Smooth muscle cell (in vitro differentiated cells): ENCODE data around the gene CCNE1. TPM values are rescaled to one million over a fixed set of nuclear protein-coding genes. Genes with fewer than 3 reads are reported as not detected.

ENCODE experiments used
- DNase-seq: peaks from one replicate; lab custom pipeline; 2025; ENCODE audit not compliant: unreplicated experiment; lab: John Stamatoyannopoulos, UW
- H2AFZ ChIP-seq: fragments of 200-600 bp; sonication (generic); 2 replicates; pipeline ENCODE4 v1.6.0; 2016; ENCODE audit warnings: antibody characterized with exemption, low read depth, mild to moderate bottlenecking
- H3F3A ChIP-seq: fragments of 200-600 bp; sonication (generic); 2 replicates; pipeline ENCODE4 v1.6.0; 2017; ENCODE audit warnings: antibody characterized with exemption, low read depth
- H3K27ac ChIP-seq: fragments of 200-600 bp; sonication (generic); 2 replicates; pipeline ENCODE4 v1.5.1; 2016; ENCODE audit warnings: low read depth, mild to moderate bottlenecking
- H3K27me3 ChIP-seq: fragments of 200-600 bp; sonication (generic); 2 replicates; pipeline ENCODE4 v1.6.1; 2016; ENCODE audit warnings: low read depth, mild to moderate bottlenecking
- H3K36me3 ChIP-seq: fragments of 200-600 bp; sonication (generic); 2 replicates; pipeline ENCODE4 v1.5.1; 2016; ENCODE audit warnings: low read depth
- H3K4me1 ChIP-seq: fragments of 200-600 bp; sonication (generic); 2 replicates; pipeline ENCODE4 v1.5.1; 2016; ENCODE audit warnings: low read depth
- H3K4me2 ChIP-seq: fragments of 200-600 bp; sonication (generic); 2 replicates; pipeline ENCODE4 v1.6.0; 2016; ENCODE audit warnings: mild to moderate bottlenecking
- H3K4me3 ChIP-seq: fragments of 200-600 bp; sonication (generic); 2 replicates; pipeline ENCODE4 v1.5.1; 2016; ENCODE audit warnings: mild to moderate bottlenecking
- H3K79me2 ChIP-seq: fragments of 200-600 bp; sonication (generic); 2 replicates; pipeline ENCODE4 v1.6.0; 2016; ENCODE audit warnings: low read depth, mild to moderate bottlenecking
- H3K9ac ChIP-seq: fragments of 200-600 bp; sonication (generic); 2 replicates; pipeline ENCODE4 v1.6.0; 2016; ENCODE audit warnings: low read depth
- H3K9me3 ChIP-seq: fragments of 200-600 bp; sonication (generic); replicated peaks from 2 replicates; pipeline ENCODE4 v1.5.1; 2016; ENCODE audit warnings: low read depth
- H4K20me1 ChIP-seq: fragments of 200-600 bp; sonication (generic); 2 replicates; pipeline ENCODE4 v1.6.0; 2016; ENCODE audit warnings: low read depth
- CTCF ChIP-seq: fragments of 200-600 bp; sonication (generic); IDR thresholded peaks from 2 replicates; pipeline ENCODE4 v1.5.1; 2017; ENCODE audit warnings: borderline replicate concordance, mild to moderate bottlenecking, antibody characterized with exemption; ENCODE audit not compliant: insufficient read depth, poor library complexity, severe bottlenecking
- WGBS: methylation state at CpG from one replicate; pipeline ENCODE4 v1.1.7; 2016; ENCODE audit warnings: low lambda C conversion rate; 5-methylcytosine and 5-hydroxymethylcytosine counted together
- polyA plus RNA-seq: library from polyadenylated mRNA; unstranded; fragments of >200 nt; fragmentation: Nextera tagmentation; extraction: Ambion mirVana; gene quantifications from 2 replicates; pipeline ENCODE4 v1.2.1, GENCODE V29; 2016
- total RNA-seq: library from RNA; depleted of rRNA; stranded (reverse); fragments of >200 nt; gene quantifications from 2 replicates; pipeline ENCODE4 v1.2.3, GENCODE V29; 2014

Gene CCNE1
- total and polyA plus RNA-seq, 2 experiments from 2014 or later, result 17.7 to 34.4 TPM

- Histone ChIP-seq H3K9ac (no peak overlapping the region), H4K20me1 (no peaks in the 10 kb centered on the region), H2AFZ (no peak overlapping the region), H3K4me1 (no peaks in the 10 kb centered on the region), H3K27ac (no peak overlapping the region), H3F3A (no peaks in the 10 kb centered on the region), H3K4me3 (no peak overlapping the region), H3K9me3 (no peaks in the 10 kb centered on the region), H3K4me2 (no peak overlapping the region), H3K27me3 (no peaks in the 10 kb centered on the region), H3K36me3 (no peaks in the 10 kb centered on the region), H3K79me2 (no peaks in the 10 kb centered on the region)
- no peak for TF ChIP-seq CTCF
- no peak for DNase-seq
- 88% methylated on average over 30 of the region's 33 CpGs for WGBS
Observed at GRCh38 chr19:29781386-29782259, 30.2 kb upstream of the CCNE1 start.

DNA sequence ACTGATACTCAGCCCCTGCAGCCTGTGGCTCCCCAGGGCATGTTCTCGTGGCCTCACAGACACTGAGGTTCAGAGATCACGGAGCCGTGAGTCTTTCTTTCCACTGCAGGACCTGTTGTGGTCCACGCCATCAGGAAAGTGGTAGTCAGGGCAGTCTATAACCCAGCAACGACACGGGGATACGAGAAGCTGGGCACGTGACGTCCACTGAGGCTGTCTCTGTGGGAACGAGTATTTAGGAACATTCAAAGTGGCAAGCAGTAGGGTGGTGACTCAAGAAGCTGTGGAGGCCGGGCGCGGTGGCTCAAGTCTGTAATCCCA lies 29.6 kb upstream of the CCNE1 start:
- H3K9me3 ChIP-seq, result no peaks in the 10 kb centered on the region
- no peaks in the 10 kb centered on the region for H3K4me1 ChIP-seq
- H3F3A ChIP-seq, result no peaks in the 10 kb centered on the region
- no peak overlapping the region for H3K9ac ChIP-seq
- H3K27ac ChIP-seq, result no peak overlapping the region
- TF ChIP-seq CTCF, result no peak
- WGBS, result 92% methylated on average over 13 of the region's 13 CpGs
- no peak overlapping the region for H3K4me2 ChIP-seq
- H2AFZ ChIP-seq, result no peak overlapping the region
- no peaks in the 10 kb centered on the region for H3K36me3 ChIP-seq
- H4K20me1 ChIP-seq, result no peaks in the 10 kb centered on the region
- H3K4me3 ChIP-seq, result no peak overlapping the region
- H3K27me3 ChIP-seq, result no peaks in the 10 kb centered on the region
- no peak for DNase-seq
- H3K79me2 ChIP-seq, result no peaks in the 10 kb centered on the region

DNA sequence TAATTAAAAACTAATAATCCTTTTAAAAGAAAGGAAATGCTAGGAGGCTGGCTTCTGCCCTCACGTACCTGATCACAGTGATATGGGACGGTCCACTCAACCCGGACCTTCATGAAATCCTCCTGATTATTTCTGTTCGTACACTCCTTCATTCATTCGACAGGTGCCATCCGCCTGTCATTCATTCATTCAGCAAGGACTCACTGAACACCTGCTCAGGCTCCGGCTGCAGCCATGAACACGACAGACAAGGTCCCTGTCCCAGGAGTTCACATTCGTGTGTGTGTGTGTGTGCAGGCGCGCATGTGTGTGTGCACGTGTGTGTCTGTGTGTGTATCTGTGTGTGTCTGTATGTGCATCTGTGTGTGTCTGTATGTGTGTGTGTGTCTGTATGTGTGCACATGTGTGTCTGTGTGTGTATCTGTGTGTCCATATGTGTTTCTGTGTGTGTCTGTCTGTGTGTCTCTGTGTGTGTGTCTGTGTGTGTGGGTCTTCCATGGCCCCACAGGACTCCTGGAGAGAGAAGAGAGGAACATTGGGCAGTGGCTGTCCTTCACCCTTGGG lies 28.1 kb upstream of the CCNE1 start:
- Histone ChIP-seq H3K27me3 (no peaks in the 10 kb centered on the region), H3K4me1 (no peaks in the 10 kb centered on the region), H3K9me3 (no peaks in the 10 kb centered on the region), H4K20me1 (no peaks in the 10 kb centered on the region), H3K9ac (no peak overlapping the region), H3F3A (no peaks in the 10 kb centered on the region), H2AFZ (no peak overlapping the region), H3K36me3 (no peaks in the 10 kb centered on the region), H3K79me2 (no peaks in the 10 kb centered on the region), H3K4me3 (no peak overlapping the region), H3K27ac (no peak overlapping the region), H3K4me2 (no peak overlapping the region)
- 91% methylated on average over 12 of the region's 12 CpGs for WGBS
- TF ChIP-seq CTCF, result no peak
- no peak for DNase-seq
